Measurements from ENCODE around the gene TM4SF1. TPM values are rescaled to one million over a fixed set of nuclear protein-coding genes. Genes with fewer than 3 reads are reported as not detected.

TM4SF1 gene
- total RNA-seq, 1 donor, result 0.84 TPM

- peaks cover 46% of the 10 kb centered on the region for H3K4me1 ChIP-seq (ENCODE audit: insufficient read depth, low read length)
- H3K27me3 ChIP-seq (ENCODE audit: insufficient read depth, low read length), result no peaks in the 10 kb centered on the region
- H3K4me3 ChIP-seq (ENCODE audit: low read length), result no peak overlapping the region
- H3K9me3 ChIP-seq (ENCODE audit: low read depth, low read length), result no peaks in the 10 kb centered on the region
These were observed 4.0 kb downstream of the TM4SF1 start for GRCh38 chr3:149373235-149374125.

DNA sequence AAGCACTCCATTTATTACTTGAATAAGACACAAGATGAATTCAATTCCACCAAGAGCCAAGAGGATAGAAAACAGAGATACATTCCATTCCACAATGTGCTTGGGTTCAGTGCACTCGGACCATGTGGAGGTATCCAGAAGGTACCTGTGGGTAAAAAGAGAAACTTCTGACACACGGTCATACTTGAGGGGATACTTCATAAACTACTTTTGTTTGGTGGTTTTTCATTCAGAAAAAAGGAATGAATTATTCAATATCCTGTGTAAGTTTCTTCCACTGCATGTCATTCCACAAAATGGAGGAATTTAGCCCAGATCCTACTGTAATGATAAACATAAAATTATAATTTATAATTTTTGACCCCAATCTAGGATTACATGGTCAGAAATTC is 5.7 kb downstream of the TM4SF1 start:
- Histone ChIP-seq H3K9me3 (ENCODE audit: low read depth, low read length) (no peaks in the 10 kb centered on the region), H3K4me3 (ENCODE audit: low read length) (no peak overlapping the region), H3K4me1 (ENCODE audit: insufficient read depth, low read length) (peaks cover 39% of the 10 kb centered on the region), H3K27me3 (ENCODE audit: insufficient read depth, low read length) (no peaks in the 10 kb centered on the region)

DNA sequence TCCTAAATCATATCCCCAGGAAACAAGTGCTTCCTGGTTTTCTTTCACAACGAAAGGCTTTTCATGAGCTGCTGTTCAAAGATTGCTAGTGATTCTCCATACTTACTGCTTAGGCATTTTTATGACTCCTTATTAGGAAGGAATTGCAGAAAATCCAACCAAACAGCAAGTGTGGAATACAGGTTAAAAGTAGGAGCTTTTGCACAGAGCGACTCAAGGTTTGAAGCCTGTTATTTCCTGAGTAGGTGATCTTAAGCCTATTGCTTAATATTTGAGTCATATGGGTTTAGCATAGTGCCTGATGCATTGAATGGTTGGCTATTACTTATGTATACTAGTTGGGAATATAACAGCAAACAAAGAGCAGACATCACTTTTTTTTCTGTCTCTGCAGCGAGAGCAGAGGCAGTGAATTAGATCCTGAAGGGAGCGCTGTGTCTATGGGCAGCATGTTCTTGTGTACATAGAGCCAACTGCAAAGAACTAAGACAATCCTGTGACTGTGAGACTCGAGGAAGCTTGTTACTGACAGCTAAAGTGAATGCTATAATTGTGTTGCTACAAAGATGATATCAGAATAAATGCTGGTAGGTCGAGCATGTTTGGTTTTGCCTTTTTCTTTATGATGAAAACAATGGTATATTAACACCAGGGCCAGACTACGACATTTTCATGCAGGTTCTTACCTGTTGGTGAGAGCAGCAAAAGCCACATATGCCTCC is 6.3 kb downstream of the TM4SF1 start:
- H3K9me3 ChIP-seq (ENCODE audit: low read depth, low read length), result no peaks in the 10 kb centered on the region
- no peak overlapping the region for H3K4me3 ChIP-seq (ENCODE audit: low read length)
- no peaks in the 10 kb centered on the region for H3K27me3 ChIP-seq (ENCODE audit: insufficient read depth, low read length)
- H3K4me1 ChIP-seq (ENCODE audit: insufficient read depth, low read length), result peaks cover 39% of the 10 kb centered on the region

GRCh38 chr3:149369991-149370866 is 7.2 kb downstream of the TM4SF1 start:
- Histone ChIP-seq H3K27me3 (ENCODE audit: insufficient read depth, low read length) (no peaks in the 10 kb centered on the region), H3K4me3 (ENCODE audit: low read length) (no peak overlapping the region), H3K9me3 (ENCODE audit: low read depth, low read length) (no peaks in the 10 kb centered on the region), H3K4me1 (ENCODE audit: insufficient read depth, low read length) (peaks cover 36% of the 10 kb centered on the region)

DNA sequence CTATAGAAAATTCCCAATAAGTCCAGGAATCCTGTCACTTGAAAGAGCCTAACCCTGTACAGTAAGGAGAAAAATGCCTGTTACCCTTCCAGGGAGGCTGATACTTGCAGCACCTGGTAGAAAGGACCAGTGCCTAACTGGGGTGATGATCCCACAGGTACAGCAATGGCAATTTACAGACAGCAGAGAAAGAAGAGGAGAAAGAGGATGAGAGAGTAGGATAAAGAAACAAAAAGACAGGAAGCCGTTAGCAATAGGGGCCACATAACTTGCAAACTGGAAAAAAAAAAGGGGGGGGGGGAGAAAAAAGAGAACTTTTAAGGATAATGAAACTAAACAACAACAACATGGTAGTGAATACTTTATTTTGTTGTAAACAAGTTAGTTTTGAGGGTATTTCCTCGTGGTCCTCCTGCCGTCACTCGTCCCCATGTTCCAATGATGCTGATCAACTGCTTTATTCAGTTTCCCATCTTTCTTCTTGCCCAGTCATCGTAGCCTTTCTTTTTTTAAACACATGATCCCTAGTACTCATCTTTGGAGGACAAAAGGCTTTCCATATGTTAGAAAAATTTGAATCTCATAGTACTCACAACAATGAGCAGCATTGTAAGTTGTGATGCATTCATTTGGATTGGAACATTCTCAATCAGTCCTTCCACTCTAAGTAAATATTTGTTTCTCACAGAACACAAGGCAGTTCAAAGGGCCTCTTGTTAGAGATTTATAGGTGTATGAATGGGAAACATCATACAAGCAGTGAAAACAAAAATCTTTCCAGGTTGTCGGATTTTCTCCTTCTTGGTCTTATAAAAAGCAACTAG is 8.6 kb downstream of the TM4SF1 start:
- H3K4me1 ChIP-seq (ENCODE audit: insufficient read depth, low read length), result peaks cover 25% of the 10 kb centered on the region
- H3K4me3 ChIP-seq (ENCODE audit: low read length), result no peak overlapping the region
- H3K27me3 ChIP-seq (ENCODE audit: insufficient read depth, low read length), result no peaks in the 10 kb centered on the region
- no peaks in the 10 kb centered on the region for H3K9me3 ChIP-seq (ENCODE audit: low read depth, low read length)

GRCh38 chr3:149368201-149368673 is 9.2 kb downstream of the TM4SF1 start:
- Histone ChIP-seq H3K27me3 (ENCODE audit: insufficient read depth, low read length) (no peaks in the 10 kb centered on the region), H3K9me3 (ENCODE audit: low read depth, low read length) (no peaks in the 10 kb centered on the region), H3K4me3 (ENCODE audit: low read length) (no peak overlapping the region), H3K4me1 (ENCODE audit: insufficient read depth, low read length) (peaks cover 19% of the 10 kb centered on the region)

DNA sequence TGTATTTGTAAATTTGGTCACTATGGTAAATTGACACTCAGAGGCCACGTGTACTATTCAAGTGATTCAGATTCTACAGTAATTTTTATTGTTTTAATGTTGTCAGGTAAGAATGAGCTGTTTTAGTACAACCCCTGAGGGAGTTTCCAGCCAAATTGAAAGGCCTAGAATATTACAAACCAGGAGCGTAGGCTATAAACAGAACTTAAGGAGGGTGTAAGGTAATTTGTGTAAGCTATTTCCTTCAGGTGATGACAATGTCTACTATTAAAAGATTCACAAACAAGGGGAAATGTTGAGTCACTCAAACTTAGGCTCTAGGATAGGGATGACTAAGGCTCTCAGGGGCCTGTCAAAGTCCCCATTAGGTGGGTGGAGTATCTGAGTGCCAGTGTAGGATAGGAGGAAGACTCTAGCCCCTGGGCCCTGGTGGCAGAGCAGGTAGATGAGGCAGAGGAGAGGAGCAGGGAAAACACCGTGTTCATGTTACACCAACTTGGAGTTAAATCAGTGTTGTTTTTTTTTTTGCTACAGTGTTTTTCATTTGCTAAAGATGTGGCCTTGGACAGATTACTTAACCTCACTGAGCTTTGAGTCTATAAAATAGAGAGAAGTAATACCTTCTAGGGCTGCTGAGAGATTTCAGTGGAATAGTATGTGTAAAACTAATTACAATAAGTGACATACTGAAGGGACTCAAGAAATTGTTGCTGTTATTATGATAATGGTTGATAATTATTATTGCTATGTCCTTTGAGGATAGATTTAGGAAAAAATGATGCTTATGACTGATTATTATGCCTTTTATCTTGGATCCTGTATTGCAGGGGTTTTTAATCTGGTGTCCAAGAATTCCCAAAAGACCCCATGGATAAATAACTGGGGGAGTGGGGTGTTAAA is 10.3 kb downstream of the TM4SF1 start:
- peaks cover 14% of the 10 kb centered on the region for H3K4me1 ChIP-seq (ENCODE audit: insufficient read depth, low read length)
- H3K9me3 ChIP-seq (ENCODE audit: low read depth, low read length), result no peaks in the 10 kb centered on the region
- H3K4me3 ChIP-seq (ENCODE audit: low read length), result no peak overlapping the region
- H3K27me3 ChIP-seq (ENCODE audit: insufficient read depth, low read length), result no peaks in the 10 kb centered on the region

DNA sequence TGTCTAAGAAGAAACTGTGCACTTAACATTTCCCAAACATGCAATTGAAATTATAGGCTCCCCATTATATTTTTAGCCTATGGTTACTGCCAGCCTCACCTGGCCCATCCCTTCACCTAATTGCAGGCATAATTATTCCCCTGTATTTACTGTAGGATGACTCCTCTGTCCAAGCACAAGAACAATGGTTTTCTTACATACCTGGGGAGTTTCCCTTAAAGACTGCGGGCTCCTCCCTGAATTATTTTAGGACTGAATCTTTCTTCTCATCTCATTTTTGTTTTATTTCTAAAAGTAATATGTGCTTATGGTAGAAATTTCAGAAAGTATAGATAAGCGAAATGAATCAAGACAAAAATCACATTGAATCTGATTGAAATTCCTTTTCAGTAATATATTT is 11.4 kb downstream of the TM4SF1 start:
- Histone ChIP-seq H3K9me3 (ENCODE audit: low read depth, low read length) (no peaks in the 10 kb centered on the region), H3K4me1 (ENCODE audit: insufficient read depth, low read length) (peaks cover 6% of the 10 kb centered on the region), H3K27me3 (ENCODE audit: insufficient read depth, low read length) (no peaks in the 10 kb centered on the region), H3K4me3 (ENCODE audit: low read length) (no peak overlapping the region)

DNA sequence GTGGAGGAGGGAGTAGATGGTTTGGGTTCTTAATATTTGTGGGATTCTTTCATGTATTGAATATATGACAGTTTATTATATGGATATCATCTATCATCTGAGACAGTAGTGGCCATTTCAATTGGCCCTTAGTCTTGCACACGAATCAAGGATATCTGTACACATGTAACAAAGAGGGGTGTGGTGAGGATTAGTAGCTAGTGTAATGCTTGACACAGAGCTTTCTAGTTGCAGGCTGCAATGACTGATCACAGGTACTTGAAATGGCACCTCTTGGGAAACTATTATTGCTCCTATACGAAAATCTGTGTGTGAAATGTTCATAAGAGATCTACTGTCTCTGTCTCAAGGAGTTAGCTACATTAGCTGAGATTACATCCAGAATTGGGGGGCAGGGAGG is 12.8 kb downstream of the TM4SF1 start:
- no peaks in the 10 kb centered on the region for H3K27me3 ChIP-seq (ENCODE audit: insufficient read depth, low read length)
- no peaks in the 10 kb centered on the region for H3K9me3 ChIP-seq (ENCODE audit: low read depth, low read length)
- H3K4me3 ChIP-seq (ENCODE audit: low read length), result no peak overlapping the region
- no peaks in the 10 kb centered on the region for H3K4me1 ChIP-seq (ENCODE audit: insufficient read depth, low read length)

- Histone ChIP-seq H3K4me3 (ENCODE audit: low read length) (no peak overlapping the region), H3K4me1 (ENCODE audit: insufficient read depth, low read length) (no peaks in the 10 kb centered on the region), H3K9me3 (ENCODE audit: low read depth, low read length) (no peaks in the 10 kb centered on the region), H3K27me3 (ENCODE audit: insufficient read depth, low read length) (no peaks in the 10 kb centered on the region)
These were observed 14.4 kb downstream of the TM4SF1 start for GRCh38 chr3:149363053-149363452.

- Histone ChIP-seq H3K9me3 (ENCODE audit: low read depth, low read length) (no peaks in the 10 kb centered on the region), H3K4me1 (ENCODE audit: insufficient read depth, low read length) (no peaks in the 10 kb centered on the region), H3K4me3 (ENCODE audit: low read length) (no peak overlapping the region), H3K27me3 (ENCODE audit: insufficient read depth, low read length) (no peaks in the 10 kb centered on the region)
These were observed 15.1 kb downstream of the TM4SF1 start for GRCh38 chr3:149362366-149362765.

- Histone ChIP-seq H3K4me1 (ENCODE audit: insufficient read depth, low read length) (no peaks in the 10 kb centered on the region), H3K27me3 (ENCODE audit: insufficient read depth, low read length) (no peaks in the 10 kb centered on the region), H3K4me3 (ENCODE audit: low read length) (no peak overlapping the region), H3K9me3 (ENCODE audit: low read depth, low read length) (no peaks in the 10 kb centered on the region)
These were observed 20.8 kb downstream of the TM4SF1 start for GRCh38 chr3:149356630-149357029.

DNA sequence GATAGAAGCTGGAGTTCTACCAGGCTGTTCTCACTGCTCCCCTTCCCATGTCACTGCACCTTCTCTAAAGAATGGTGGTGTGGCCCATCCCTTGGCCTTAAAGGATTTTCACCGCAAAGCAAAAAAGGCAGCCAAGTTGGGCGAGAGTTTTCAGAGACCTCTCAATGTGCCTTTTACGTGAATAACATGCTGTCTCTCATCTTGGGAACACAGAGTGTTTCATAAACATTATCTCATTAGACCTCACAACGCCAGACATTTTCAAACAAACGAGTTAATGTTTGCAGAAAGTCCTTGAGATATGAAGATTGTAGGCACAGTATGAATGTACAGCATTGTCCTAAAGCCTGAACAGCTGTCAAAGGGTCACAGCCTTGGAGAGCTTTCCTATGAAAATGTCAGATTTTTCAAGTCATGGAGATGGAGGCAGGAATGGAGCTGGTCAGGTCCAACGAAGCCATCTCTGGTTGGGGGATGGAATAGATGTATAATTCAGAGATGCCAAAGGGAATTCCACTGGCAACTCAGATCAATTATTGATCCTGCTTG is 21.3 kb downstream of the TM4SF1 start:
- Histone ChIP-seq H3K4me3 (ENCODE audit: low read length) (no peak overlapping the region), H3K27me3 (ENCODE audit: insufficient read depth, low read length) (no peaks in the 10 kb centered on the region), H3K9me3 (ENCODE audit: low read depth, low read length) (no peaks in the 10 kb centered on the region), H3K4me1 (ENCODE audit: insufficient read depth, low read length) (no peaks in the 10 kb centered on the region)

All from mononuclear cell (primary cell).